Midbrain (tissue), 1 donor: ENCODE data around the gene F5.
"Not testable (repeated sequence)": the region's sequence is repeated elsewhere in the genome, so short reads cannot be mapped to it uniquely, and the experiment has no call there.

Source experiments
- DNase-seq: peaks from one replicate; lab custom pipeline; 2025; lab: John Stamatoyannopoulos, UW

Gene F5

DNA sequence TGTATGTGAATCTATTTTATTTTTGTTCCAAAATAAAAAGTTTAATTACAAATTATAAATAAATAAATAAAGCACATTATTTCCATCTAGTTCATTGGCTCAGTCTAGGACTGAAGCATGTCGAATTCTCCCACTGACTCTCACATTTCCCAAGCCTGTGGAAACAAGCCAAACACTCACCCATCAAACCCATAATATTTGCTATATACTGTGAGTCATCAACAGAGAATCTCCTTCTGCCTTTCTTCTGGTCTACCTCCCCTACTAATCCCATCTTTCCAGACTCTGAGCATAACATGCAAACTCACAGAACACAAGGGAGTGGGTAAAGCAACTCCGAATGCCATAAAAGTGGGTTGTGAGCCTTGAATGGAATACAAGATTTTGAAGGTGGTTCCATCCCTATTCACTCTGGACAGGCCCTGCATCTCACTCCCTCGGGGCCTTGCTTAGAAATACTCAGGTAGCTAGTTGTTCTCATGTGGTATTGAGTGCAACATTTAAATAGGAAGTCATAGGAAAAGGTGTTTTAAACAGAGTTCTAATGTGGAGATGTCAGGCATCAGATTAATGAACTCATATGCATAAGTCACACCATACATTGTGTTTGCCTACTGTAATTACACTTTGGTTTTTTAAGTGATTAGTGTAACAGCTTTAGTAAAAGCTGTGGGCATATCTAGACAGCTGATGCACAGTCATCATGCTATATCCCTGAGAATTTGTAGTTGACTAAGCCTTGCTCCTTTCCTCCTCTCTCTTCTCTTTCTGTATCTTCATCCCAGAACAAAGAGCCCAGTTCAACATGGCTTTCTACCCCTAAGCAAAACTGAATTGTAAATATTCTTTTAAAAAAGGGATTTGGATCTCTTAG, 47.0 kb downstream of the F5 start:
- no peak for DNase-seq

DNA sequence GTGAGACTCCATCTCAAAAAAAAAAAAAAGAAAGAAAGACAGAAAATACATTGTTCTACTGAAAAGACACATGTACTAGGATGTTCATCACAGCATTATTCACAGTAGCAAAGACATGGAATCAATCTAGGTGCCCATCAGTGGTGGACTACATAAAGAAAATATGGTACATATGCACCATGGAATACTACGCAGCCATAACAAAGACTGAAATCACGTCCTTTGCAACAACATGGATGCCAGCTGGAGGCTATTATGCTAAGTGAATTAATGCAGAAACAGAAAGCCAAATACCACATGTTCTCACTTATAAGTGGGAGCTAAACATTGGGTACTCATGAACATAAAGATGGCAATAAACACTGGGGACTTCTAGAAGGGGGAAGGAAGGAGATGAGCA, 51.6 kb downstream of the F5 start:
- no peak for DNase-seq

DNA sequence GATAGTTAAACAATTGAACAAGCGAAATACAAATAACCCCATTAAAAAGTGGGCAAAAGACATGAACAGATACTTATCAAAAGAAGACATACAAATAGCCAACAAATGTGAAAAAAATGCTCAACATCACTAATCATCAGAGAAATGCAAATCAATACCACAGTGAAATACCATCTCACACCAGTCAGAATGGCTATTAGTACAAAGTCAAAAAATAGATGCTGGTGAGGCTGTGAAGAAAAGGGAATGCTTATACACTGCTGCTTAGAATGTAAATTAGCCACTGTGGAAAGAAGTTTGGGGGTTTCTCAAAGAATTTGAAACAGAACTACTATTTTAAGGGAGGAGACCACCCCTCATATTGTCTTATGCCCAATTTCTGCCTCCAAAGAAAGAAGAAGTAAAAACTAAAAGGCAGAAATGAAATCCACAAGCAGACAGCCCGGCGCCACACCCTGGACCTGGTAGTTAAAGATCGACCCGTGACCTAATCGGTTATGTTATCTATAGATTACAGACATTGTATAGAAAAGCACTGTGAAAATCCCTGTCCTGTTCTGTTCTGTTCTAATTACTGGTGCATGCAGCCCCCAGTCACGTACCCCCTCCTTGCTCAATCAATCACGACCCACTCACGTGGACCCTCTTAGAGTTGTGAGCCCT, 52.6 kb downstream of the F5 start:
- DNase-seq = not testable (repeated sequence)

DNA sequence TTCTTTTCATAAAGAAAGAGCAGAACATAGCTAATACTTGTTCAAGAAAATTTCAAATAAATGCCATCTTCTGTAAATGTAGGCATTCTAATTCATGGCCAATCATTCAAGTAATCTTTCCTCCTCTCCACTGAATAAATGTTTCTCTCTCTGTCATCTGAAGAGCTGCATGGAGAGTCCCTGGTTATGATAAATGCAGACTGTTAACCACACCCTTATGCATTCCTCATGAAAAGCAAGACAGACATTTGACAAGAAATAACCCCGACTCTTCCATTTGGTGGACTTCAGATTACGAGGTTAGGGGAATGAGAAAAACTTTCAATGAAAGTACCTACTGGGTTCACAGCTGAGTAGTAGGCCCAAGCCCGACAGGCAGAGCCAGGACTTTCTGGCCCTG, 55.8 kb downstream of the F5 start:
- no peak for DNase-seq

DNA sequence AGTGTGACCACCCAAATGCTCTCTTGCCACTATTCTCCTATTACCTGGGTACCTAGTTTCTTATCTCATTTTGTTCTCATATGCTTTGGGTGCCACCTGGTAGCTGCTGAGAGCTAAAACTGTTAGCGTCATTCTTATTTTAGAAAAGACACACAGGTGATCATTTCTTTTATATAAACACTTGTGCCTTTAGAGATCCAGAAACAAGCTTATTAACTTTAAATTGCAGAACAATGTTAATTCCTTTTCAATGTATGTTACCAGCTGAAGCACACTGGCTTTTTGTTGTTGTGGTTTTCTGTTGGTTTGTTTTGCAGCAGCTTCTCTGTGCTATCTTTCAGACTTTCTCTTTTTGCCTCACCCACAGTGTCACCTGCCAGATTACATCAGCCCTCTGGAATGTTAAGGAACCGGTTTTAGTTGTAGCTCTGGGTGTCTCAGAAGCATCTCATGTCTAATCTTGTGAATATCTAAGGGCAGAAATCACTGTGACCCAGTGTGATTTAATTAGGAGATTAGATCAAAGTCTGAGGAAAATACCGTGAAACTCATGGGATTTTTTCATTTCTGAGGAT, 57.1 kb downstream of the F5 start:
- no peak for DNase-seq

DNA sequence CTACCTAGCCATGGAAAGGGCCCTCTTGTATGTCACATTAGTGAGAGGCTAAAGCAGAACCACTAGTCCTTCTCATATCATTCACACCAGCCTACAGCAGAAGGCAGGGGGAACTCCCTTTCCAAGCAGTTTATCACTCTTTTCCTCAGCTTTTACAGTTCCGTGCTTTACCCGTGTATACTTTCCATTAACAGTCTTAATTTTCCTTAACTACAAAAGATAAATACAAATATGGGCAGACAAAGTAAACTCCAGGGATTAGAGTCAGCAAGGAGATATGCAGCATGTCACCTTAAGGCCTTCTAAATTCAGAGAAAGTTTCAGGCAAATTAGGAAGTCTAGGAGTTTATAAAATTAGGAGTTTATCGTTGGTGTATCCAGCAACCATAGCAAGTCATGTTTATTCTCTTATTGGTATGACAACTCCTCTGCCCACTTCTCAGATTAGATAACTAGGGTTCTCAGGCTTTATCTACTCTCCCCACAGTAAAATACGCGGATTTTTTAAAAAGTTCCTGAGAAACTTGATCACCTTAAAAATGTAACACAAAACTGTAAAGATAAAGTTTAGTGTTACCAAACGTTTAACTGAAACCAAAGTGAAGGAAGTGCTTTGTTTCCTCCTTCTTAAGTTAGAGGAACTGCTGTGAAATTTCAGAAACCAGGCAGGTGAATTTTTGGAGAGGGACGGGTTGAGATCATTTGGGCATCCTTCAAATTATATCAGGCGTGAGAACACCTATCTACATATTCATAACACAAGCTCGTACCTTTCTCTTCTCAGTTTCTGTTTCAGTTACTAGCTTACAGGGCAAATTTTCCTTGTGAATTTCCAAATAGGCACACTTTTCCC, 57.8 kb downstream of the F5 start:
- DNase-seq = no peak

DNA sequence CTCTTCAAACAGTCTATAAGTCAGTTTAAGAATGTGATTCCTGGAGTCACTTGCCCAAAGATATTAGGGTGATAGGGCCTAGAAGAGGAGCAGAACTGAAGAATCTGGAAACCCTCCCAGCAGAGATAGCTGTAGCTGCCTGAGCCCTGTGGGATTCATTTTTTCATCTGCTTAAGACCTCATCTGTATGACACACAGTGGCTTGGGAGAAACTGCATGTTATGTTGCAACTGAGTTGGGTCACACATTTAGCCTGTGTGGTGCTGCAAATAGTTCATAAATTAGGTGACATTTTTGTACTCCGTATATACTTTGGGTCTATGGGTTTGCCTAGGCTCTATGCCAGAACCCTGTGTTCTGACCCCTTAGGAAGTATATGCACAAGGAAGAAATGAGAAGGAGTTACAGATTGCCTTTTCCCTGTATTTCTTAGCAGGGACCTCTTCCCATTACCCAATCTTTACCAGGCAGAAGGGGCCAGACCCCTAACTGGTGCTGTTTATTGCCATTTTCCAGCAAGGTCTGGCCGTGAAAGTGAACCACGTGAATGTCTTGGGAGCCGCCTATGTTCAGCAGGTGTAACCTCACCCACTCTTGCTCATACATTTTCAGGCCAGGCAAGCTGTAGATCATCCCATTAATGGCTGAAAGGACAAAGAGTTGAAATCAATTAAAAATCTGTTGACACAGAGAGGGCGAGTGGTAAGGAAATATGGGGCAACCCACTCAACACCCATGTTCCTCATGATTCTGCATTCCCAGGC, 58.6 kb downstream of the F5 start:
- DNase-seq = no peak

DNA sequence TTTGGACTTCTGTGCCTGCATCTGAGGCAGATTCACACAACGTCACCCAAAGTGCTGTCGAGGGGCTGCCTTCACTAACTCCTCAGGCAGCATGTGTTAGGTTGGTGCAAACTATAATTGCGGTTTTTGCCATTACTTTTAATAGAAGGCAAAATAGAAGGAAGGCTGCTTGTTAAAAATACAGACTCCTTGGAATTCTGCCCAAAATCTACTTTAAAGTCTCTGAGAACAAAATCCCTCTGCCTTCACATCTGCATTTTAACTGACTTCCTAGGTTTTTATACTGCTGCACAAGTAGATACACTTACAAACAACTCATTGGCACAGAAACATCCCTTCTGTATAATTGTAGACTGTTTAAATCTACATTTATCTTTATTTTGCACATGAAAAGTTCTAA, 59.3 kb downstream of the F5 start:
- no peak for DNase-seq

DNA sequence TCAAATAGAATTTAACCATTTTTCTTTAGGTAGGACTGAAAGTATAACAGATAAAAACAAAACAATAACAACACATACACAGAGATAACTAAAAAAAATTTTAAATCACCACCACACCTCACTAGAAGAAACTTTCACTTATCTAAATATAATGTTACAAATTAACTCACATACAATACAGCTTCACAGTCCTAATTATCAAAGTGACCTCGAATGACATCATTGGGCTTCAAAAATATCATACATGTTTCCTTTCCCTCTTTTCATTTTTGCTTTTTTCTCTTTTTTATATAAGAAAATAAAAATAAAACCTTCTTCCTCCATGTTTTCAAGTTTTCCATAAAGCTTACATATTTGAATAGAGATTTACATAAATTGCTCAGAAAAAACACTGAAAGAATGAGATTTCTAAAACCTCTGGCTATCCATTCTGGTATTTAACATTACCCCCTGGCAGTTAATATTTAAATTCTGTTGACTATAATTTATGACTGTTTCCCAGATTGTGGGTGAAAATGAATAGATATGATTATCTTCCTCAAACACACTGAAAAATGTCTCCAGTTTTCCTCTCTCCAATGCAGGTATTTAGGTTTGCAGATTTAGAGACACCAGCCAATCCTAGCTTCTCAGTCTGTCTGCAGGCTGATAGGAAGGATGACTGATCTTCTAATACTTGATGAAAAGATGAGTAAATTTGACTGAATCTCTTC, 60.0 kb downstream of the F5 start:
- no peak for DNase-seq

DNA sequence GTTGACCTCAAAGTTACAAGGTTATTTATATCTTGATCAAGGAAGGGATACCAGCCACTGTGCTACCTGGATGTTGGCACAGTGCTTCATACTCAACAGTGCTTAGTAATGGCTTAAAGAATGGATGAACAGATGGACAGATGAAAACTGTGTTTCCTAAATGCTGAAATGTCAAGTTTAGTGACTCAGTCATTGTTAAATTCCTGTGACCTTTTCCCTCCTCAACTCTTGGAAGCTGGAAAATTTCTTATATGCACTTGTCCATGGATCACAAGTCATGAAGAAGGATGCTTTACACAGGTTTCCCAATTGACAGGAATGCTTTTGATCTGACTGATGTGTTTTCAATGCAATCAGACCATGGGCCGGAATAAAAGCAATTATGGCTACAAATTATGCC, 60.9 kb downstream of the F5 start:
- no peak for DNase-seq

DNA sequence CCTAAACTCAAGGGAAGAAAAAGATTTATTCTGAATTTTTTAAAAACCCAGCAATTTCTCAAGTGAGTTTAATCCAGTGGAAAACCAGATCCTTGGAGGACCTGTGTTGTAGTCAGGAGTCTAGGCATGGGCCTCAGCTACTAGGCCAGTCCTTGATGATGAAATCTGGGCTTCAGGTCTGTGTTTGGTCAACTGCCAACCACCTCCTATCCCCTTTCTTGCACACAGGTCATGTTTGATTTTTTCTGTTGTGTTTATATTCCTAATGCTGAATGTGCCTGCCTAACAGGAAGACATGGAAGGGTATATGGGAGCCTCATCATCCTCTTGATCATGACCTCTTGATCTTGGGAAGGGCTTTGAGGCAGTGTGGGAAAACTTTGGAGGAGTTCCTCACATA, 62.4 kb downstream of the F5 start:
- DNase-seq = no peak

DNA sequence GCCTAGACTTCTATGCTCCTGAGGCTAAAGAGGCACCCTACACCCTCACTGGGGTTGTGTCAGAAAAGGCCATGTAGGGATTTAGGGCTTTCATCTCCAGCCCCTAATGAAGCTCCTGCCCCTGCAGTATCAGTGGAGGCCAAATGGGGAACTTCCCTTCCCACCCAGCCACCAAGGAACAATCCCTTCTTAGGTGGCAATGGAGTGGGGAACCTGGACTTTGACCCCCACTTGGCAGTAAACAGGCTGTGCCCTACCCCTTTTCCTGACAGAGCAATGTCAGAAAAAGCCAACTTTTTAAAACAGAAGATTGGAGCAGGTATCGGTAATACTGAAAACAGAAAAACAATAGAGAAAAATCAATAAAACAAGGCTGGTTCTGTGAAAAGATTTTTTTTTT, 65.1 kb downstream of the F5 start:
- DNase-seq = no peak

DNA sequence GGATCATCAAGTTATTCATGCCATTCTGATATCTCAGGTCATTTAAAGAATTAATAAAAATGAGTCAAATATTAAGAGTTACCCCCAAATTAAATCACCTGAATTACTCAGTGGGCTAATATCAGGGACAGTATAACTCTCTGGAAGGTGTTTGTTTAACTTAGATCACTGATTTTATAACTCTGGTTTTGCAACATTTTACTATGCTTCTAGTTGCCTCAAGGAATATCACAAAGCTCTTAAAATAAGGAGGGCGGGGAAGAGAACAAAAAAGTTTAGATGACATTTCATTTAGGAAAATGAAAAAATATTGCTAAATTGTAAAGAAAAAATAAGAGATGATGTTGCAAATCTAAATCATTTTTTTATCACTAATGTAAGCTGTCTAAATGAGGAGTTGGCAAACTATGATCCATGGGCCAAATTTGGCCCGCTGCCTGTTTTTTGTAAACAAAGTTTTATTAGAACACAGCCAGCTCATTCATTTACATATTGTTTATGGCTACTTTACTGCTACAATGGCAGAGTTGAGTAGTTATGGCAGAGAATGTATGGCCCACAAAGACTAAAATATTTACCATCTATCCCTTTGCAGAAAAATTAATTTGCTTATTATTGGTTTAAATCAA, 68.6 kb downstream of the F5 start:
- no peak for DNase-seq

DNA sequence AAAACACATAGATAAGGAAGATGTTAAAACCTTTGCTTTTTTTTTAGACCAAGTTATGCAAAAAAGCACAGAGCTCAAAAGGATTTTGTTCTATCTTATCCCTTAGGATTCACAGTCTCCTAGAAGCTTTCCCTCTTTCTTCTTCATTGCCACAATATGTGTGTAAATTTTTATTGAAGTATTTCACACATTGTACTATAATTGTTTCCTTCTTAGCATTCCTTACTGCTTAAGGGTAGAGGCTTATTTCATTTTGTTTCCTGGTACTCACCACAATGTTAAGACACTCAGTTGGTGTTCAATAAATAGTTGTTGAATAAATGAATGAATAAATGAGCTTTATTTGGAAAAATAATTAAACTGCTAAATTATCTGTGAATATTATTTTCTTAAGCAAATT, 70.6 kb downstream of the F5 start:
- DNase-seq = no peak

DNA sequence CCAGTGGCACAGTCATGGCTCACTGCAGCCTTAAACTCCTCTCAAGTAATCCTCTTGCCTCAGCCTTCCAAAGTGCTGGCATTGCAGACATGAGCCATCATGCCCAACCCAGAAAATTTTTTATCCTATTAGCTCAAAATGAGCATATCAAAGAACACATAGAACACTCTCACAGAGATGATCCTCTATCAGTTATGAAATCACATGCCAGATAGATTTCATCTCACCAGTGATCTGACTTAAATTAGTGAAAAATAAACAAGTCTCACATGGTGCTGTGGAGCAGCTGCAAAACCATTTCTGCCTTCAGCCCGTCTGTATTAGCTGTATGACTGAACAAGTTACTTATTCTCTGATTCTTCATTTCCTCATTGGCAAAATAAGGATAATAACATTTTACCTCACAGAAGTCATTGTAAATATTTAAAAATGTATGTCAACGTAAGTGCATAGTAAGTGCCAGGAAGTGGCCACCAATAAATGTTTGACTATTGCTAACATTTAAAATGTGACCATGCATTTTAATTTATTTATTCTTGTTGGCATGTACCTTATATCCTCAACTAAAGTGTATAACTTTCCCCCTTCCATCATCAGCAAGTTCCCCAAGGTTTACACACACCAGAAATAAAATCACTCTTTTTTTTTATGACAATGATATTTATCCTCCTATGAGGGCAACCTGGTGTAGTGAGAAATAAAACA, 71.6 kb downstream of the F5 start:
- DNase-seq = no peak

DNA sequence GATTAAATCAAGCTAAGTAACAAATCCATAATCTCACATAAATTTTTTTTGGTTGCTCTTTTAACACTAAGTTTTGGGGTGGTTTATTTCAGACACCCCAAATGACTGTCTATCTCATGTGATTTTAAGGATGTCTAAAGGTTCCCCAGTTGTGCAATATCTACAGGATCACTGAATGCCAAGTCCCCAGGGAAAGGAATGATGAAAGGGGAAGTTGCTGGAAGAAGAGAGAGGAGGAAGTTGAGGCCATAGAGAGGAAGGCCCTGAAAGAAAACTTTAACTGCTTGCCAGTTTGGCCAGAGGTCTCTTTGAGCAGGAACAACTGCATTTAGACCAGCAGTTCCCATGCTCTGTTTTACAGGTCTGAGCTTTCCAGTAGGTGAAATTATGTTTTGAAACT, 73.1 kb downstream of the F5 start:
- DNase-seq = no peak

DNA sequence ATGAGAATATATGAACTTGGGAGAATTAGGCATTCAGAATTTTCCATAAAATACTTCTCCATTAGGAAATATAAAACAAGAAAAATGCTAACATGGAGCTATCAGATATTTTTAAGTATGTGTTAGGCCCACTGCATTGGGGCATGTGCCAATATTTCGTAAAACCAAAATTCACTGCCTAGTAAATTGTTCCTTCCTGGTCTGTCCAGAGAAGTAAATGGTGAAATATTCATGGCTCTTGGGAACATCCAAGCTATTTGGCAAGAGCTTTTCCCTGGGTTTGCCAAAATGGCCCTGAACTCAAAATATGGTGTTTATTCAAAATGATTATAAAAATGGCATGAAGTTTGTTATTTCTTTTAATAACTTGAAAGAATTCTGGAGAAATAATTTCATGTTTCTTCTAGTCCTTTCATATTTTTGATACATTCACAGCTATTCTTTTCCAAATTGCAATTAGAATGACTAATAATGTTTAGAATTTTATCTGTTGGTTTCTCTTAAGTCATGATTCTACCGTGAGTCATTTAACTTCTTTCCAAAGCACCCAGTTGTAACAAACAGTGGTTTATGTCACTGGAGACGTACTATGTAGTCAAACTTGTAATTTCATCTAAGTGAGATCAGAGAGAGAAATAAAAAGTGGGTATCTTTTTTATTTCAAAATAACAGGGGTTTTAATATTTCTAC, 74.8 kb downstream of the F5 start:
- DNase-seq = no peak

DNA sequence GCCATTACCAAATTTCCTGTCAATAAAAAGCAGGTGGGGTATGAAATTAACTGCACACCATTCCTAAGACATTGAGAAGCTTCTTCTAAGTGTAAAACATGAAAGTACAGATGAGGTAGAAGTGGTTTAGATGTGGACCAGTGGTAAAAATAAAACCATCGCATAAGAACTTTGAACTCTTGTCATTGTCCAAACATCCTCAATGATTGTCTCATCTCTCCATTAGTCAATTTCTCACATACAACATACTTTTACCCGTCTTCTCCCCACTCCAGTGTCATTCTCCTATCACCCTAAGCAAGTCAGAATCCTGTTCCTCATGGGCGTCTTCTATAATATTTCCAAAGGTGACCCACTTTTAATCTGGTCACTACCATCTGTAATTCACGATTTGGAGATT, 76.2 kb downstream of the F5 start:
- no peak for DNase-seq

DNA sequence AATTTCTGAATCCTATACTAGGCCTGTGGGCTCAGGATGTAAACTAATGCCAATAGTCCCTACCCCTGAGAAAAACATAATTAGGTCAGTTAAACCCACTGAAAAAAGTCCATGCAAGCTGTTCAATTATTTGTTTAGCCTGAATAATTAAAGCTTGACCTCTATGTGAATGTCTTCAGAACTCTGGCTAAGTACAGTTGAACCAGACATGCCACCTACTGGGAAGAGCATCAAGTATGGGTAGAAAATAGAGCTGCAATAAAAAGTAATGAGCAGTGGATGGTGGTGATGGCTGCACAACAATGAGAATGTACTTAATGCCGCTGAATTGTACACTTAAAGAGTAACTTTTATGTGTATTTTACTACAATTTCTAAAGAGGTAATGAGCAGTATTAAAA, 76.9 kb downstream of the F5 start:
- DNase-seq = no peak
